HG02973 (cell line): ENCODE data around the gene PPP1R1B.

Source experiments
- ATAC-seq: cut with Tn5 transposase; IDR thresholded peaks from one replicate; pipeline ENCODE4 v1.9.1; 2021; ENCODE audit warnings: moderate library complexity; ENCODE audit not compliant: unreplicated experiment

PPP1R1B gene

GRCh38 chr17:39651923-39652586, 25.3 kb downstream of the PPP1R1B start:
- no peak for ATAC-seq

- no peak for ATAC-seq
Measured at GRCh38 chr17:39652587-39653315, 26.0 kb downstream of the PPP1R1B start.

GRCh38 chr17:39653316-39653661, 26.5 kb downstream of the PPP1R1B start:
- ATAC-seq, result no peak

GRCh38 chr17:39653662-39654331, 27.0 kb downstream of the PPP1R1B start:
- no peak for ATAC-seq

- no peak for ATAC-seq
Measured at GRCh38 chr17:39655105-39655504, 28.4 kb downstream of the PPP1R1B start.

GRCh38 chr17:39658346-39658745, 31.6 kb downstream of the PPP1R1B start:
- no peak for ATAC-seq

- ATAC-seq, result no peak
Measured at GRCh38 chr17:39658760-39659159, 32.0 kb downstream of the PPP1R1B start.

GRCh38 chr17:39659279-39660010, 32.7 kb downstream of the PPP1R1B start:
- ATAC-seq, result no peak

- no peak for ATAC-seq
Measured at GRCh38 chr17:39660011-39660360, 33.2 kb downstream of the PPP1R1B start.

GRCh38 chr17:39660397-39661385, 33.9 kb downstream of the PPP1R1B start:
- no peak for ATAC-seq

GRCh38 chr17:39661744-39662541, 35.2 kb downstream of the PPP1R1B start:
- no peak for ATAC-seq

- no peak for ATAC-seq
Measured at GRCh38 chr17:39662551-39663339, 36.0 kb downstream of the PPP1R1B start.

- no peak for ATAC-seq
Measured at GRCh38 chr17:39663340-39663687, 36.6 kb downstream of the PPP1R1B start.

GRCh38 chr17:39663688-39664580, 37.2 kb downstream of the PPP1R1B start:
- ATAC-seq, result no peak

- no peak for ATAC-seq
Measured at GRCh38 chr17:39664581-39665561, 38.1 kb downstream of the PPP1R1B start, which contains the start of gene TCAP. TSS of gene TCAP (plus strand) at chr17:39665349. CDS start at chr17:39665360, 11 bp downstream.

- no peak for ATAC-seq
Measured at GRCh38 chr17:39665642-39666224, 39.0 kb downstream of the PPP1R1B start.
